Adrenal gland (tissue), 12 donors: Measurements from ENCODE around the gene PMP22. TPM values are rescaled to one million over a fixed set of nuclear protein-coding genes. Genes with fewer than 3 reads are reported as not detected.

ENCODE experiments used
- DNase-seq, 7 donors: peaks; one replicate each; pipeline ENCODE4 v3.0.0-alpha.2; 2019 to 2020
- H3K27ac ChIP-seq, 5 donors: fragments of 200-600 bp; sonication (generic) in 4 of 5; 1 replicate in 3 of 5; 2 replicates in 2 of 5; pipeline versions ENCODE4 v1.5.1 to v1.8.0; 2016 to 2020; ENCODE audit warnings: mild to moderate bottlenecking in 1 of 5
- H3K27me3 ChIP-seq: fragments of 200-600 bp; 2 replicates; pipeline ENCODE4 v1.8.0; 2021
- H3K36me3 ChIP-seq, 2 donors: fragments of 200-600 bp; replicated peaks in 1 of 2; 1 replicate in 1 of 2; 2 replicates in 1 of 2; pipeline versions ENCODE4 v1.5.1 to v1.8.0; 2018 to 2022
- H3K4me1 ChIP-seq, 2 donors: fragments of 200-600 bp; replicated peaks in 1 of 2; 1 replicate in 1 of 2; 2 replicates in 1 of 2; pipeline versions ENCODE4 v1.5.1 to v1.8.0; 2018 to 2021
- H3K4me3 ChIP-seq, 4 donors: fragments of 200-600 bp; sonication (generic) in 3 of 4; one replicate each; pipeline ENCODE4 v1.5.1; 2016 to 2018
- H3K9me3 ChIP-seq, 3 donors: fragments of 200-600 bp; sonication (generic) in 1 of 3; replicated peaks in 1 of 3; 1 replicate in 2 of 3; 2 replicates in 1 of 3; pipeline versions ENCODE4 v1.5.1 to v1.8.0; 2016 to 2021
- POLR2A ChIP-seq, 2 donors: fragments of 450-650 bp; IDR thresholded peaks; one replicate each; pipeline ENCODE4 v1.6.1; 2017; ENCODE audit warnings: antibody characterized with exemption in 2 of 2, mild to moderate bottlenecking in 2 of 2, moderate library complexity in 1 of 2
- WGBS, 4 donors: extraction: QIAGEN DNeasy Blood & Tissue Kit in 2 of 4; methylation state at CpG; one replicate each; pipeline versions ENCODE4 v1.1.5 to v1.1.7; 2013 to 2017; 5-methylcytosine and 5-hydroxymethylcytosine counted together
- intact Hi-C, 2 donors: fragments of 100-400 bp; cut with DNase I; formaldehyde crosslinking; loops; one replicate each; pipeline versions ENCODE4 v1.14.1 to v1.15.0; 2022 to 2023
- polyA plus RNA-seq, 3 donors: library from polyadenylated mRNA; stranded (reverse); fragments of 200-250 nt in 2 of 3; fragments of 350-450 nt in 1 of 3; fragmentation: Illumina TruSeq in 1 of 3; extraction: RNeasy Lipid Tissue Mini Kit (QIAGEN cat#74804) in 1 of 3; gene quantifications; one replicate each; pipeline ENCODE4 v1.2.3, GENCODE V29; 2013 to 2014
- total RNA-seq, 9 donors: library from RNA; depleted of rRNA in 4 of 9; stranded (reverse); fragments of >200 nt in 4 of 9; fragments of 120-200 nt in 1 of 9; fragmentation: NEBNext Ultra II Directional in 1 of 9; extraction: Animal tissue kit (Norgen Biotek cat#: 25700) in 1 of 9; gene quantifications; one replicate each; pipeline versions ENCODE4 v1.1.0 to v1.2.4, GENCODE V29; 2013 to 2023
- TF ChIP-seq, protein P1 (sequence below), 6 experiments: fragments of 450-650 bp in 4 of 6; fragments of 200-600 bp in 2 of 6; sonication (generic) in 1 of 6; IDR thresholded peaks; 1 replicate in 5 of 6; 2 replicates in 1 of 6; pipeline versions ENCODE4 v1.5.1 to v1.8.0; 2016 to 2021; ENCODE audit warnings: antibody characterized with exemption in 6 of 6, mild to moderate bottlenecking in 2 of 6, moderate library complexity in 1 of 6
- donor health status: healthy with polysubstance abuse.
- donor health status: Bipolar disorder and iron deficiency.
- donor health status: DM: yes; HTN: yes; CAD: no.
- donor health status: DM: no; HTN: no; CAD: no.
- donor health status: DM: no; HTN: no; CAD: no.
- donor health status: DM: yes; HTN: yes; CAD: no.

Gene PMP22
- total and polyA plus RNA-seq, 12 donors = 17.1 to 142 (median 71.4) TPM

DNA sequence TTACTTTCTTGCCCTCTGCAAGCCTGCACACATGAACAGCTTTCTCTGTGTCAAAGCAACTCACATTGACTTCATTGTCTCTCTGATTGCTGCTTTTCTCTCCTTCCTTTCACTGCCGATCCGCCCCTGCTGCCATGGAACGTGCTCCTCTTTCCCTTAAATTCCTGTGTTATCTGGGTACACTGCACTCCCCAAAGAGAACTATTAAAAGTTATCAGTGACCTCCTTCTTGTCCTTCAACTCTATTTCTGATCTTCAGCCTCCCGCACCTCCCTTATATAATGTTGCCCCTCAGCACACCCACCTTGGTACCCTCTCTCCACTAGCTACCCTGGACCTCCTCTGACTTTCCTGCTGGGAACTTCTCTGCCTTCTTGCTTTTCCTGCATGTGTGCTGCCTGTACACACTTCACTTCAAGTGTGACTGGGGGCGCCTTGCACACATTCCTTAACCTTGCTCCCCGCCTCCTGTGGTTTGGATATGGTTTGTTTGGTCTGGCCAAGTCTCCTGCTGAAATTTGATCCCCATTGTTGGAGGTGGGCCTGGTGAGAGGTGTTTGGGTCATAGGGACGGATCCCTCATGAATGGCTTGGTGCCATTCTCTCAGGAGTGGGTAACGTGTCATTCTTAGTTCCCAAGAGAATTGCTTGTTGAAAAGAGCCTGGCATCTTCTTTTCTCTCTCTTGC, 26.7 kb upstream of the PMP22 start:
- 55 to 68% (median 63%) methylated on average over 8 of the region's 8 CpGs for WGBS, 4 donors
- Histone ChIP-seq H3K36me3 (no peaks in the 10 kb centered on the region), H3K4me1 (peaks cover 0 to 3% of the 10 kb centered on the region in 2 donors), H3K27ac (no peak overlapping the region), H3K9me3 (no peaks in the 10 kb centered on the region), H3K4me3 (no peak overlapping the region), H3K27me3 (no peaks in the 10 kb centered on the region)
- intact Hi-C loops = no loop called here
- DNase-seq = no peak
- TF ChIP-seq POLR2A (IDR thresholded peaks at IDR 0.05) = no peak
- TF ChIP-seq, protein P1, sequence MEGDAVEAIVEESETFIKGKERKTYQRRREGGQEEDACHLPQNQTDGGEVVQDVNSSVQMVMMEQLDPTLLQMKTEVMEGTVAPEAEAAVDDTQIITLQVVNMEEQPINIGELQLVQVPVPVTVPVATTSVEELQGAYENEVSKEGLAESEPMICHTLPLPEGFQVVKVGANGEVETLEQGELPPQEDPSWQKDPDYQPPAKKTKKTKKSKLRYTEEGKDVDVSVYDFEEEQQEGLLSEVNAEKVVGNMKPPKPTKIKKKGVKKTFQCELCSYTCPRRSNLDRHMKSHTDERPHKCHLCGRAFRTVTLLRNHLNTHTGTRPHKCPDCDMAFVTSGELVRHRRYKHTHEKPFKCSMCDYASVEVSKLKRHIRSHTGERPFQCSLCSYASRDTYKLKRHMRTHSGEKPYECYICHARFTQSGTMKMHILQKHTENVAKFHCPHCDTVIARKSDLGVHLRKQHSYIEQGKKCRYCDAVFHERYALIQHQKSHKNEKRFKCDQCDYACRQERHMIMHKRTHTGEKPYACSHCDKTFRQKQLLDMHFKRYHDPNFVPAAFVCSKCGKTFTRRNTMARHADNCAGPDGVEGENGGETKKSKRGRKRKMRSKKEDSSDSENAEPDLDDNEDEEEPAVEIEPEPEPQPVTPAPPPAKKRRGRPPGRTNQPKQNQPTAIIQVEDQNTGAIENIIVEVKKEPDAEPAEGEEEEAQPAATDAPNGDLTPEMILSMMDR (IDR thresholded peaks at IDR 0.05) = no peak

DNA sequence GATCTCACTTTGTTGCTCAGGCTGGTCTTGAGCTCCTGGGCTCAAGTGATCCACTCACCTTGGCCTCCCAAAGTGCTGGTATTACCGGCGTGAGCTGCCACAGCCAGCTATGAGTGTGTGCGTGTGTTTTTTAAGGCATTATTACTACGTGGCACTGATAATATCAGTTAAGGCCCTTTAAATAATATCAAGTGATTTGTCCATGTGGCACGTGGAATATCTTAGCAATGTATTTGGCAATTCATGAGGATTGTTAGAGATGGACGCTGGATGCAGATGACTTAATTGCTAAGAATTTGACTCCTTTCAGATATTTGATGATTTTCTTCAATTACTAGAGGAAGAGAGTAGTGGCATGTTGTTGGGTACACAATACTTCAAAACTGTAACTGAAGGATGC, 25.5 kb upstream of the PMP22 start:
- no peak overlapping the region for H3K27ac ChIP-seq
- H3K9me3 ChIP-seq = no peaks in the 10 kb centered on the region
- no peaks in the 10 kb centered on the region for H3K36me3 ChIP-seq
- DNase-seq = no peak
- TF ChIP-seq, protein P1 (IDR thresholded peaks at IDR 0.05) = no peak
- no peak for TF ChIP-seq POLR2A (IDR thresholded peaks at IDR 0.05)
- no peak overlapping the region for H3K4me3 ChIP-seq
- WGBS, 4 donors = 79 to 89% (median 84%) methylated on average over 6 of the region's 6 CpGs
- H3K27me3 ChIP-seq = no peaks in the 10 kb centered on the region
- H3K4me1 ChIP-seq = peaks cover 0 to 3% of the 10 kb centered on the region in 2 donors
- intact Hi-C loops = no loop called here

DNA sequence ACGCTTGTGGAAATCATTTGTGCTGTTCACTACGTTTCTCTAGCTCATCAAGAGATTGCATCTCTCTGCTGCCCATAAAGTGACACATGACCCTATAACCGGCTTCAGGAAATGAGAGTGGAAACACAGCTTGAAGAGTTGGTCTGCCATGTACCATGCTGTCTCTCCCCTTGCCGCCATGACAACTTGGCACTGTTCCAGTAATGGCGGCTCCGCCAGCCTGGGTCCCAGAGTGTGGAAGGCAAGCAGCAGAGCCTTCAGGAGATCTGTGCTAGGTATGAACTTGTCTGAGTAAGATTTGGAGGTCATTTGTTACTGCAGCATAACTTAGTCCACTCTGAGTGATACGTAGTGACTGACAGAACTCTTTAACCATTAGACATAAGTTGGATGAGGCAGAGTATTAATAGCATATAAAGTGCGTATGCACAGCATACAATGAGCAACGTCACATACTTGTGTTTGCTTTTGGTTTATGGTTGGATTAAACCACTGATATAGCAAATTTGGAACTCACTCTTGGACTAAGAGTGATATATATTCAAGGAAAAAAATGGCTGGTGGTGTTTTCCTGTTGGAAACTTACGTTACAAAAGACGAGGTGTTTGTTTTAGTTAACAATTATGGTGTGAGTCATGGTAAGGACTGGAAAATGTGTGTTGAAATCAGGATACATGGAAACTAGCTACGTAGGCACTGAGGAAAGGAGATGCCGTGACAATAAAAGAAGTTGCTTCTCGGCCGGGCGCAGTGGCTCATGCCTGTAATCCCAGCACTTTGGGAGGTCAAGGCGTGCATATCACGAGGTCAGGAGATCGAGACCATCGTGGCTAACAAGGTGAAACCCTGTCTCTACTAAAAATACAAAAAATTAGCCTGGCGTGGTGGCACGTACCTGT, 24.4 kb upstream of the PMP22 start:
- no peaks in the 10 kb centered on the region for H3K27me3 ChIP-seq
- H3K36me3 ChIP-seq = no peaks in the 10 kb centered on the region
- WGBS, 4 donors = 75 to 83% (median 79%) methylated on average over 22 of the region's 22 CpGs
- H3K9me3 ChIP-seq = no peaks in the 10 kb centered on the region
- no peak for DNase-seq
- no peak overlapping the region for H3K27ac ChIP-seq
- TF ChIP-seq, protein P1 (IDR thresholded peaks at IDR 0.05) = no peak
- no peak for TF ChIP-seq POLR2A (IDR thresholded peaks at IDR 0.05)
- intact Hi-C loops = no loop called here
- peaks cover 0 to 3% of the 10 kb centered on the region in 2 donors for H3K4me1 ChIP-seq
- H3K4me3 ChIP-seq = no peak overlapping the region

DNA sequence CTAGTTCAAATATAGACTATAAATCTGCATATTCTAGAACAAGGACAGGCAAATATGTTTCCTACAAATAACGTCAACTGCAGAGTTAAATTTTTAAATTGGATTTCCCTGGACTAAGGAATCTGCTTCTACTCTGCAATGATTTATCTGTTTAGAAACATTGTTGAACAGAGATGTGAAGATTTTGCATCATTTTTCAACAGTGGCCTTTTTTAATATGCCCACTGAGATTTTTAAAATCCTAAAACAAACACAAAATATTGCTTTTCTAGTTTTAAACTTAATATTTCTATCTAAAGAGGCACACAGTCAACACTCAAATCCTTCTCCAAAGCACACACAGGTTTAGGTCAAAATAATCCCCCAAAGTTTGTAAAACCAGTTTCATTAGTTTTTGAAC, 23.7 kb upstream of the PMP22 start:
- WGBS, 4 donors = 46 to 59% (median 51%) methylated on average over 1 of the region's 1 CpG

More for the DNA sequence above, 23.7 kb upstream of the PMP22 start:
- Histone ChIP-seq H3K4me1 (peaks cover 0 to 3% of the 10 kb centered on the region in 2 donors), H3K27me3 (no peaks in the 10 kb centered on the region), H3K36me3 (no peaks in the 10 kb centered on the region), H3K9me3 (no peaks in the 10 kb centered on the region), H3K27ac (no peak overlapping the region), H3K4me3 (no peak overlapping the region)
- no peak for DNase-seq
- intact Hi-C loops = no loop called here
- no peak for TF ChIP-seq POLR2A (IDR thresholded peaks at IDR 0.05)
- TF ChIP-seq, protein P1 (IDR thresholded peaks at IDR 0.05) = no peak
